Neutrophil (primary cell): ENCODE results near the gene RALGAPA2.
A peak's percentile ranks its signal among the peaks of the same experiment; 100 is the strongest.

ENCODE experiments used
- H3K27ac ChIP-seq: fragments of 200-600 bp; sonication (generic); 2 replicates; pipeline ENCODE4 v1.5.1; 2016; ENCODE audit warnings: mild to moderate bottlenecking, moderate library complexity
- H3K27me3 ChIP-seq: fragments of 200-600 bp; sonication (generic); 2 replicates; pipeline ENCODE4 v1.6.0; 2016; ENCODE audit warnings: mild to moderate bottlenecking
- H3K36me3 ChIP-seq: fragments of 200-600 bp; sonication (generic); 2 replicates; pipeline ENCODE4 v1.5.1; 2017
- H3K4me1 ChIP-seq, 2 experiments: fragments of 200-600 bp in 1 of 2; sonication (generic) in 1 of 2; 1 replicate in 1 of 2; 2 replicates in 1 of 2; pipeline versions ENCODE4 v1.5.1 to v1.6.1; 2013 to 2016; ENCODE audit warnings: low read depth in 1 of 2, low read length in 1 of 2, mild to moderate bottlenecking in 1 of 2, moderate library complexity in 1 of 2; ENCODE audit not compliant: control insufficient read depth in 1 of 2, insufficient read depth in 1 of 2
- H3K4me3 ChIP-seq, 2 experiments: fragments of 200-600 bp in 1 of 2; sonication (generic) in 1 of 2; 1 replicate in 1 of 2; 2 replicates in 1 of 2; pipeline ENCODE4 v1.5.1; 2013 to 2016; ENCODE audit warnings: low read depth in 1 of 2, low read length in 1 of 2, mild to moderate bottlenecking in 1 of 2, moderate library complexity in 1 of 2
- H3K9me3 ChIP-seq: fragments of 200-600 bp; sonication (generic); 2 replicates; pipeline ENCODE4 v1.5.1; 2016
- TF ChIP-seq, protein P1 (sequence below): fragments of 200-600 bp; sonication (generic); IDR thresholded peaks from 2 replicates; pipeline ENCODE4 v1.5.1; 2016; ENCODE audit warnings: antibody characterized with exemption

RALGAPA2 gene

DNA sequence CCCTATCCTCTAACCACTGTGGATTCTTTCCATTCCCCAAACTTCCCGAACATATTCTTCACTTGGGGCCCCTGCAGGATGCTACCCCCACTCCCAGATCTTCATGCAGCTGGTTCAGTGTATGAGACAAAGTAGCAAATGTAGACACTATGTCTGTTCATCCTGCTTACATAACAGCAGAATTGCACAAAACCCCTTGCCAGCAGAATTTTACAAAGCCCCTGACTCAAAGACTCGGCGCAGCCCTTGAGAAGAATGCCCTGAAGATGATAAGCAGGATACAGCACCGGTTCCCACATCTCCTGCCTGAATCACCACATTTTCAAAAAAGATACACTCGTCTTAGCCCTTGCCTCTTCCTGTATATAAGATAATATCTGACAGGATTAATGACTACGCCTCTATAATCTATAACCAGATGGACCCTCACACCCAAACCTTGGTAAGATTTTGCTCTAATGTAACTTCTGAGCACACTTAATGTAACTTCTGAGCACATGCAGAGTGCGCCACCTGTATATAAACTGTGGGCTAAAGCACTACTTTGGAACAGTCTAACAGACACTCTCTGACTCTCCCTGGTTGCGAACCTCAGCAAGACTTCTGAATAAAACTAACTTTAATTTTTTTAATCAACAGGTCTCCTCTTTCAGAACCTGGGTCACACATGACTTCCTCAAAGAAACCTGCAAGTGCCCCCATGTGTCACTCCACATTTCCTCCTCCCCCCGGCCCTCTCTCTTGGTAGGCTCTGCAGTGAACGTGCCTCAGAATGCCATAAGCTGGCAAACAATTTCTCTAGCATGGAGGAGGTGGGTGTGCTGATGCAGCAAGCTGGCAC is 28.7 kb downstream of the RALGAPA2 start:
- Histone ChIP-seq H3K27ac (peak overlapping the region; percentile 84), H3K4me1 (peaks cover 83 to 85% of the 10 kb centered on the region in 2 experiments), H3K9me3 (no peaks in the 10 kb centered on the region), H3K27me3 (no peaks in the 10 kb centered on the region), H3K4me3 (no peak overlapping the region), H3K36me3 (peaks cover 5% of the 10 kb centered on the region)
- TF ChIP-seq, protein P1, sequence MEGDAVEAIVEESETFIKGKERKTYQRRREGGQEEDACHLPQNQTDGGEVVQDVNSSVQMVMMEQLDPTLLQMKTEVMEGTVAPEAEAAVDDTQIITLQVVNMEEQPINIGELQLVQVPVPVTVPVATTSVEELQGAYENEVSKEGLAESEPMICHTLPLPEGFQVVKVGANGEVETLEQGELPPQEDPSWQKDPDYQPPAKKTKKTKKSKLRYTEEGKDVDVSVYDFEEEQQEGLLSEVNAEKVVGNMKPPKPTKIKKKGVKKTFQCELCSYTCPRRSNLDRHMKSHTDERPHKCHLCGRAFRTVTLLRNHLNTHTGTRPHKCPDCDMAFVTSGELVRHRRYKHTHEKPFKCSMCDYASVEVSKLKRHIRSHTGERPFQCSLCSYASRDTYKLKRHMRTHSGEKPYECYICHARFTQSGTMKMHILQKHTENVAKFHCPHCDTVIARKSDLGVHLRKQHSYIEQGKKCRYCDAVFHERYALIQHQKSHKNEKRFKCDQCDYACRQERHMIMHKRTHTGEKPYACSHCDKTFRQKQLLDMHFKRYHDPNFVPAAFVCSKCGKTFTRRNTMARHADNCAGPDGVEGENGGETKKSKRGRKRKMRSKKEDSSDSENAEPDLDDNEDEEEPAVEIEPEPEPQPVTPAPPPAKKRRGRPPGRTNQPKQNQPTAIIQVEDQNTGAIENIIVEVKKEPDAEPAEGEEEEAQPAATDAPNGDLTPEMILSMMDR: no peak

DNA sequence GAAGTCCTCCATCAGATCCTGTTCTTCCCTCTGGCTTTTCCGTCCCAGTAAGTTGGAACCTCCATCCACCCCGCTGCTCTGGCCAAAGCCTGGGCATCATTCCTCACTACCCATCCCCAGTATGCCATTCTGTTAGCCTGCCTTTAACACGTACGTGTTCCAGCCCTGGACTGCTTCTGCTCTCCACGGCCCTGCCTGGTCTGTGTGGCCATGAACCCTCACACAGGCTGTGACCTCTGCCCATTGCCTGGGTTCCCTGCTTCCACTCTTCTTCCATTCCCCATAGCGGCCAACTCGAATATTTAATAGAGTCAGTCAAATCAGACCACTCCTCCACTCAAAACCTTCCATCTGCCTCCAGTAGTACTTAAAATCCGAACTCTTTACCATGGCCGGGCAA is 29.4 kb downstream of the RALGAPA2 start:
- TF ChIP-seq, protein P1: no peak
- H3K36me3 ChIP-seq: peaks cover 7% of the 10 kb centered on the region
- H3K27me3 ChIP-seq: no peaks in the 10 kb centered on the region
- H3K4me1 ChIP-seq: peaks cover 83% of the 10 kb centered on the region in 2 experiments
- H3K27ac ChIP-seq: peak overlapping the region; percentile 84
- H3K4me3 ChIP-seq: no peak overlapping the region
- H3K9me3 ChIP-seq: no peaks in the 10 kb centered on the region

DNA sequence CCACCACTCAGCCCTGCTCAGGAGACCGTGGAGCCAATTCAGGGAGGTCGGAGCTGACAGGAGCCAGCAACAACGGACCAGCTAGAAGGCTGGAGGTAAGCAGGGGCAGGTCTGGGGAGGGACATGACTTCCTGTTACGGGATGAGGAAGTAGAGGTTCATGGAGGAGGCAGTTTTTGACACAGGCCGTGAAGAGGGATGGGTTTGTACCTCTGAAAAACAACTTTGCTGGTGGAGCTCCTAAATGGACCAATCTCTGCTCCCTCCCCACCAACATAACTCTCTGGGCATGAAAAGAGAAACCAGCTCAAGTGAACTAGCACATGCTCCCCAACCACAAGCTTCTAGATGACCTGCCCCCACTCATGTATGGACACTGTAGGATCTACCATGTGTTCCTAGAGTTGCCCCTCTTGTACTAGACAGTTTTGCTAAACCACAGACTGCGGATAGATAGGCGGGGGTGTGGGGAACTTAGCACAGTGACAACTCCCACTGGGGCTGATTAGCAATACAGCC is 31.4 kb downstream of the RALGAPA2 start:
- peak overlapping the region; percentile 84 for H3K27ac ChIP-seq
- TF ChIP-seq, protein P1: no peak
- peaks cover 67 to 72% of the 10 kb centered on the region in 2 experiments for H3K4me1 ChIP-seq
- peak overlapping the region; percentile 30 to 35 for H3K4me3 ChIP-seq
- no peaks in the 10 kb centered on the region for H3K9me3 ChIP-seq
- H3K27me3 ChIP-seq: no peaks in the 10 kb centered on the region
- H3K36me3 ChIP-seq: peaks cover 16% of the 10 kb centered on the region

DNA sequence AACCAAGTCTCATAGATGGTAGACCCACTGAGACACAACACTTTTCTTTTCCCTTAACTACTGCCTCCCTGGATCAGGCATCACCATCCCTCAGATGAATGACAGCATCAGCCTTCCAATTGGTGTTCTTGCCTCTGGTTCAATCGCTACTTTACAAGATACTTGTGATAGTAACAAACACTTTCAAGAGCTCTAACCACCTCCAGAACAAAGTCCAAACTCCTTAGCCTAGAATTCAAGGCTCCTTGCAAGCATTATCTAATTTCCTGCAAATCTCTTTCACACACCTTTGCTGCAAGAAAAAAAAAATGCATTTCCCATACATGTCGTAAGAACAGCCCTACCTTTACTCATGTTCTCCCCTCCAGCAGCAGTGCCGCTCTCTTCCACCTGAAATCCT is 33.1 kb downstream of the RALGAPA2 start:
- peak overlapping the region; percentile 84 for H3K27ac ChIP-seq
- TF ChIP-seq, protein P1: no peak
- H3K36me3 ChIP-seq: peaks cover 16% of the 10 kb centered on the region
- H3K4me3 ChIP-seq: no peak overlapping the region
- H3K4me1 ChIP-seq: peaks cover 50 to 54% of the 10 kb centered on the region in 2 experiments
- H3K27me3 ChIP-seq: no peaks in the 10 kb centered on the region
- H3K9me3 ChIP-seq: no peaks in the 10 kb centered on the region

DNA sequence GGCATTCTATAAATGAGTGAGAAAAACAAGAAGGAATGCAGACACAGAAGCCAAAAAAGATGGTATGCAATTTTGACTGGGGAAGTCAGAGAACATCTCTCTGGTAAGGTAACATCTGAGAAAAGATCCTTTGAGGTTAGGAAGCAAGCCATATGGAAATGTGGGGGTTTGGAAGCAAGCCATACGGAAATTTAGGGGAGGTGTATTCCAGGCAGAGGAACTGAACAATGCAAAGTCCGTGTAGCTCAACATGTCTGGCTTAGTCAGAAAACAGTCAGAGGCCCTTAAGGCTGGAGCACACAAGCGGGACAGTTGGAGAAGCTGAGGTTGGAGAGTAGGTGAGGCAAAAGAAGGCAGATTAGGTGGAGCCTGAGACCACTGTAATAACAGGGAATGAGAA is 35.3 kb downstream of the RALGAPA2 start:
- Histone ChIP-seq H3K4me1 (peaks cover 29 to 33% of the 10 kb centered on the region in 2 experiments), H3K27ac (no peak overlapping the region), H3K27me3 (no peaks in the 10 kb centered on the region), H3K4me3 (no peak overlapping the region), H3K9me3 (no peaks in the 10 kb centered on the region), H3K36me3 (peaks cover 16% of the 10 kb centered on the region)
- TF ChIP-seq, protein P1: no peak
